GM12878 (cell line): ENCODE results near the gene LIMS2.

Experiments used
- CTCF ChIP-seq, 3 experiments: IDR thresholded peaks in 2 of 3; conservative IDR thresholded peaks in 1 of 3; 2 replicates each; pipeline ENCODE4 v1.5.1; 2011; ENCODE audit warnings: low read depth in 3 of 3, low read length in 3 of 3, mild to moderate bottlenecking in 3 of 3, control low read depth in 2 of 3, moderate library complexity in 2 of 3, inconsistent platforms in 1 of 3, mixed read lengths in 1 of 3; ENCODE audit not compliant: control insufficient read depth in 2 of 3, insufficient read depth in 1 of 3; ENCODE audit errors: extremely low read depth in 1 of 3
- CUX1 ChIP-seq: IDR thresholded peaks from 2 replicates; pipeline ENCODE4 v1.6.1; 2012; ENCODE audit warnings: improper control_type of control experiment, low read depth, low read length; ENCODE audit not compliant: insufficient replicate concordance
- EZH2 ChIP-seq: IDR thresholded peaks from 2 replicates; pipeline ENCODE4 v1.6.1; 2012; ENCODE audit warnings: low read depth, mild to moderate bottlenecking, control low read depth, inconsistent platforms, low read length, borderline replicate concordance; ENCODE audit not compliant: control insufficient read depth
- FOS ChIP-seq: IDR thresholded peaks from 3 replicates; pipeline ENCODE4 v1.6.1; 2011; ENCODE audit warnings: borderline replicate concordance; ENCODE audit not compliant: insufficient read length; ENCODE audit errors: extremely low read depth
- MYC ChIP-seq: IDR thresholded peaks from 2 replicates; pipeline ENCODE4 v1.6.1; 2011; ENCODE audit warnings: mild to moderate bottlenecking, low read length, moderate library complexity, inconsistent platforms; ENCODE audit not compliant: insufficient read depth, insufficient replicate concordance, insufficient read length, severe bottlenecking
- SIN3A ChIP-seq: IDR thresholded peaks from 2 replicates; pipeline ENCODE4 v1.6.1; 2012; ENCODE audit warnings: low read depth, low read length, improper control_type of control experiment
- TCF12 ChIP-seq: IDR thresholded peaks from 2 replicates; pipeline ENCODE4 v1.6.1; 2011; ENCODE audit warnings: low read depth, mild to moderate bottlenecking, low read length
- ZNF384 ChIP-seq: IDR thresholded peaks from 2 replicates; pipeline ENCODE4 v1.6.1; 2012; ENCODE audit warnings: low read depth, mild to moderate bottlenecking, low read length, improper control_type of control experiment, borderline replicate concordance

- no peak for TF ChIP-seq TCF12
- no peak for TF ChIP-seq CUX1
- TF ChIP-seq ZNF384, result no peak
- TF ChIP-seq MYC, result no peak
- TF ChIP-seq EZH2, result no peak
- no peak for TF ChIP-seq SIN3A
- TF ChIP-seq FOS, result no peak
- TF ChIP-seq CTCF (IDR thresholded peaks at IDR 0.05 in 2 of 3, conservative IDR thresholded peaks at IDR 0.05 in 1 of 3; ENCODE audit: control insufficient read depth in 2 of 3, extremely low read depth in 1 of 3, insufficient read depth in 1 of 3, low read depth in 3 of 3, low read length in 3 of 3), result no peak
Measured at GRCh38 chr2:127599211-127599610, 76.1 kb downstream of the LIMS2 start.
